HG03159 (cell line): ENCODE measurements around the gene COBL.

Source experiments
- ATAC-seq: cut with Tn5 transposase; IDR thresholded peaks from one replicate; pipeline ENCODE4 v1.9.1; 2021; ENCODE audit warnings: mild to moderate bottlenecking, moderate library complexity; ENCODE audit not compliant: unreplicated experiment

COBL gene

DNA sequence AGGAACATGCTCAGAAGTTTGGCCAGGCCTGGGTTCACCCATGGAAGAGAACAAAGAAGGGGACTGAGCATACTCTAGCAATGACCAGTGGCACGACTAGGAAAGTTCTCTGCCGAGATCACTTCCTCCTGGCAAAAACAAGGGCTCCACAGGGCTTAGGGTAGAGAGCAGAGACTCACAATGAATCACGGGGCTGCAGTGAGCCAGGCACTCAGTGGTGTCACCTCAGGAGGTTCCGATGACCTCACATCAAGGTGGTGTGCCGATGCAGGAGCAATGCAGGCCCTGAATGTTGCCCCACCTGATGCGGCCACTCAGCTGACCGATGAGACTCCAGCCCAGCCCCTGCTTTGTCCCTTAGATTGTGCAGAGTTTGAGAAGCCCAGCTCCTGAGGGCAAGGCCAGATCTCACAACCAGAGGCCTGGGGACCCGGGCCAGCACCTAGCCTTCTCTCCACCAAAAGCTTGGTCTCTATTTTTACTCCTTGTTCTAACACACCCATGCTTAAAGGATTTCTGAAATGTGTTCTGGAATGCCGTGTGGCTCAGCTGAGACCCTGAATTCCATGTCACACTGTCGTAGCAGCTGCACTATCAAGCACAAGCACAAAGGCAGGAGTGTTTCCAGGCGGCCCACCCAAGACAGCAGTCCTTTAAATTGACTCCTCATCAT is 60.9 kb downstream of the COBL start:
- ATAC-seq = no peak

DNA sequence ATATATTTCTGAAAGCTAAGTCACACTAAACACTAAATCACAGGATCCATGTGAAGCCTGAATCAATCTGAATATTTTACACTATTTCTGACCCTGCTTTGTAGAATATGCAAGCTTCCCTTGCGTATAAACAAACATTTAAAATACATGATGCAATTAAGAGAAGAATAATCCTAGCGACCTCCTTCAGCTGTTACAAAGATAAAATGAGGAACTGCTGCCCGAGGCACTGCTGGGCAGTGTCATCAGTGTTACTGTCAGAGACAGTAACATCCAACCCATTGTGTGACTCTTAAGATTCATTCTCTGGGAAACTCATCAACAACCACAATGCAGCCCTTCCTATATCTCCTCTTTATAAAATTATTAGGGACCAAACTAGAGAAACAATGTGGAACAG is 61.6 kb downstream of the COBL start:
- no peak for ATAC-seq

- ATAC-seq = no peak
Observed at GRCh38 chr7:51253157-51253556, 63.5 kb downstream of the COBL start.

GRCh38 chr7:51251290-51251689 is 65.3 kb downstream of the COBL start:
- ATAC-seq = no peak

DNA sequence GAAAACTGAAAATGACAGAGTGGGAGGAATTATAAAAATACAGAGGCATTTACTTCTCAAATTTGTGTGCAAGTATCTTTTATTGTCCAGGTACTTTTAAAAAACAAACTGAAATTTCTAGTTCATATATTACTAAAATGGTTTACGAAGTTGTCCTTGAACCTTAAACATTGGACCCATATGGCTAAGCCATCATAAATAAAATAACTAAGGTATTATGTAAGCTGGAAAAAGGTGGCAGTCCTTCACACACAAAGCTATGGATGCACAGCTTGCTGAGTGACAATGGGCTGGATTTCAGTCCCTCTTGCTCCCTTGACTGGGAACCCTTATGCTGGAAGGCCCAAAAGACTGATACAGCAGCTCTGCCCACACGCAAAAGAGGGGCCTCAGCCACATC is 66.1 kb downstream of the COBL start:
- ATAC-seq = no peak

- no peak for ATAC-seq
Observed at GRCh38 chr7:51249991-51250390, 66.6 kb downstream of the COBL start.

- ATAC-seq = no peak
Observed at GRCh38 chr7:51249187-51249945, 67.2 kb downstream of the COBL start.

- no peak for ATAC-seq
Observed at GRCh38 chr7:51246258-51247245, 70.1 kb downstream of the COBL start.

GRCh38 chr7:51244885-51245284 is 71.7 kb downstream of the COBL start:
- ATAC-seq = no peak

- ATAC-seq = no peak
Observed at GRCh38 chr7:51244053-51244452, 72.6 kb downstream of the COBL start.

GRCh38 chr7:51243631-51244030 is 73.0 kb downstream of the COBL start:
- ATAC-seq = no peak

- no peak for ATAC-seq
Observed at GRCh38 chr7:51242881-51243518, 73.6 kb downstream of the COBL start.

- ATAC-seq = no peak
Observed at GRCh38 chr7:51242007-51242691, 74.5 kb downstream of the COBL start.

- ATAC-seq = no peak
Observed at GRCh38 chr7:51240868-51241267, 75.7 kb downstream of the COBL start.

GRCh38 chr7:51239691-51240090 is 76.9 kb downstream of the COBL start:
- no peak for ATAC-seq

DNA sequence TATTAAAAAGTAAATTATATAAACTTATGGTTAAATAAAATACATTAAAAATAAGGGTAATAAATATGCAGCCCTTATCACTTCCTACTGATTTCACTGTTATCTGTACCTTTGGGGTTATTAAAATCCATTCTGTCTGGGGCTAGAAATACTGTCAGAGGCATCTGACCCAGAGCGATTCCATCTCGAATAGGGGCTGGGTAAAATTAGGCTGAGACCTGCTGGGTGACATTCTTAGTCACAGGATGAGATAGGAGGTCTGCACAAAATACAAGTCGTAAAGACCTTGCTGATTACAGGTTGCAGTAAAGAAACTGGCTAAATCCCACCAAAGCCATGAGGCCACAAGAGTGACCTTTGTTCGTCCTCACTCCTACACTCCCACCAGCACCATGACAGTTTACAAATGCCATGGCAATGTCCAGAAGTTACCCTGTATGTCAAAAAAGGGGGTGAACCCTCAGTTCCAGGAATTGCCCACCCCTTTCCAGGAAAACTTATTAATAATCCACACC is 77.6 kb downstream of the COBL start:
- ATAC-seq = no peak

- ATAC-seq = no peak
Observed at GRCh38 chr7:51237446-51238133, 79.0 kb downstream of the COBL start.

GRCh38 chr7:51236470-51237132 is 80.0 kb downstream of the COBL start:
- ATAC-seq = no peak
